Subcutaneous abdominal adipose tissue (tissue), 5 donors: ENCODE data around the gene ZNF541.
"Not testable (repeated sequence)": the region's sequence is repeated elsewhere in the genome, so short reads cannot be mapped to it uniquely, and the experiment has no call there.

ENCODE experiments used
- H3K27ac ChIP-seq: one replicate; pipeline ENCODE4 v1.7.0; 2013; ENCODE audit warnings: low read depth, mild to moderate bottlenecking, inconsistent platforms, low read length, moderate library complexity
- H3K27me3 ChIP-seq, 5 donors: one replicate each; pipeline ENCODE4 v1.7.0; 2013; ENCODE audit warnings: low read length in 5 of 5, inconsistent platforms in 1 of 5; ENCODE audit not compliant: control insufficient read depth in 5 of 5, insufficient read depth in 4 of 5
- H3K36me3 ChIP-seq, 5 donors: one replicate each; pipeline ENCODE4 v1.7.0; 2013; ENCODE audit warnings: low read length in 5 of 5; ENCODE audit not compliant: control insufficient read depth in 5 of 5, insufficient read depth in 5 of 5
- H3K4me1 ChIP-seq, 5 donors: one replicate each; pipeline ENCODE4 v1.7.0; 2013; ENCODE audit warnings: low read length in 5 of 5, mild to moderate bottlenecking in 3 of 5, moderate library complexity in 1 of 5; ENCODE audit not compliant: control insufficient read depth in 5 of 5, insufficient read depth in 5 of 5
- H3K4me3 ChIP-seq, 5 donors: one replicate each; pipeline ENCODE4 v1.7.0; 2013; ENCODE audit warnings: low read length in 5 of 5, low read depth in 1 of 5
- H3K9ac ChIP-seq, 5 donors: one replicate each; pipeline ENCODE4 v1.7.0; 2013; ENCODE audit warnings: low read length in 5 of 5, mild to moderate bottlenecking in 4 of 5, moderate library complexity in 3 of 5
- H3K9me3 ChIP-seq, 5 donors: one replicate each; pipeline ENCODE4 v1.7.0; 2013; ENCODE audit warnings: low read length in 5 of 5; ENCODE audit not compliant: control insufficient read depth in 5 of 5
- donor health status: healthy.
- donor health status: healthy.
- donor health status: healthy.
- donor health status: healthy.
- donor health status: healthy.

The ZNF541 gene

GRCh38 chr19:47600246-47601179 is 27.6 kb upstream of the ZNF541 start:
- Histone ChIP-seq H3K36me3 (no peaks in the 10 kb centered on the region), H3K27me3 (no peaks in the 10 kb centered on the region), H3K9me3 (no peaks in the 10 kb centered on the region), H3K27ac (peak overlapping the region; percentile 81), H3K9ac (peak overlapping the region in 4 of 5 donors; percentile 53 to 79 (median 60)), H3K4me3 (peak overlapping the region; percentile 64 to 83 (median 78)), H3K4me1 (peaks cover 0 to 37% (median 28%) of the 10 kb centered on the region in 5 donors)

GRCh38 chr19:47599671-47600245 is 26.8 kb upstream of the ZNF541 start:
- not testable (repeated sequence) for H3K36me3 ChIP-seq, H3K27ac ChIP-seq, H3K9ac ChIP-seq, H3K27me3 ChIP-seq, H3K9me3 ChIP-seq
- peaks cover 0 to 34% (median 25%) of the 10 kb centered on the region in 5 donors for H3K4me1 ChIP-seq
- H3K4me3 ChIP-seq = peak overlapping the region; percentile 50 to 79 (median 59)

GRCh38 chr19:47598407-47599349 is 25.7 kb upstream of the ZNF541 start:
- H3K9ac ChIP-seq = peak overlapping the region in 3 of 5 donors; percentile 21 to 57 (median 52)

GRCh38 chr19:47595944-47596343 is 23.0 kb upstream of the ZNF541 start:
- H3K9me3 ChIP-seq = no peaks in the 10 kb centered on the region
- H3K36me3 ChIP-seq = no peaks in the 10 kb centered on the region
- H3K4me3 ChIP-seq = no peak overlapping the region
- H3K9ac ChIP-seq = no peak overlapping the region
- no peak overlapping the region for H3K27ac ChIP-seq
- peaks cover 0 to 25% (median 20%) of the 10 kb centered on the region in 5 donors for H3K4me1 ChIP-seq
- no peaks in the 10 kb centered on the region for H3K27me3 ChIP-seq

More at GRCh38 chr19:47598407-47599349, 25.7 kb upstream of the ZNF541 start:
- no peaks in the 10 kb centered on the region for H3K9me3 ChIP-seq
- peak overlapping the region; percentile 49 for H3K27ac ChIP-seq
- no peaks in the 10 kb centered on the region for H3K27me3 ChIP-seq
- H3K36me3 ChIP-seq = no peaks in the 10 kb centered on the region
- peak overlapping the region; percentile 40 to 73 (median 45) for H3K4me3 ChIP-seq
- H3K4me1 ChIP-seq = peaks cover 0 to 34% (median 25%) of the 10 kb centered on the region in 5 donors

- Histone ChIP-seq H3K4me1 (peaks cover 0 to 8% (median 7%) of the 10 kb centered on the region in 5 donors), H3K27me3 (no peaks in the 10 kb centered on the region), H3K27ac (no peak overlapping the region), H3K9me3 (peaks cover 0 to 3% (median 0%) of the 10 kb centered on the region in 5 donors), H3K36me3 (no peaks in the 10 kb centered on the region), H3K4me3 (no peak overlapping the region), H3K9ac (no peak overlapping the region)
Measured at GRCh38 chr19:47593860-47594259, 20.9 kb upstream of the ZNF541 start.

GRCh38 chr19:47589824-47590223 is 16.9 kb upstream of the ZNF541 start:
- Histone ChIP-seq H3K9ac (no peak overlapping the region), H3K27ac (no peak overlapping the region), H3K27me3 (no peaks in the 10 kb centered on the region), H3K4me3 (no peak overlapping the region), H3K36me3 (no peaks in the 10 kb centered on the region), H3K4me1 (no peaks in the 10 kb centered on the region), H3K9me3 (peaks cover 0 to 10% (median 8%) of the 10 kb centered on the region in 5 donors)

- peaks cover 0 to under 1% (median 0%) of the 10 kb centered on the region in 5 donors for H3K4me1 ChIP-seq
- peaks cover 0 to 10% (median 8%) of the 10 kb centered on the region in 5 donors for H3K9me3 ChIP-seq
- H3K9ac ChIP-seq = no peak overlapping the region
- no peak overlapping the region for H3K4me3 ChIP-seq
- no peaks in the 10 kb centered on the region for H3K27me3 ChIP-seq
- no peaks in the 10 kb centered on the region for H3K36me3 ChIP-seq
- H3K27ac ChIP-seq = no peak overlapping the region
Measured at GRCh38 chr19:47587295-47587694, 14.3 kb upstream of the ZNF541 start.

- not testable (repeated sequence) for H3K27me3 ChIP-seq, H3K4me1 ChIP-seq, H3K9me3 ChIP-seq, H3K27ac ChIP-seq, H3K4me3 ChIP-seq, H3K9ac ChIP-seq, H3K36me3 ChIP-seq
Measured at GRCh38 chr19:47583161-47583560, 10.2 kb upstream of the ZNF541 start.

GRCh38 chr19:47582320-47582909 is 9.5 kb upstream of the ZNF541 start:
- peaks cover 0 to 7% (median 0%) of the 10 kb centered on the region in 5 donors for H3K4me1 ChIP-seq
- H3K9ac ChIP-seq = no peak overlapping the region
- peaks cover 0 to 9% (median 7%) of the 10 kb centered on the region in 5 donors for H3K9me3 ChIP-seq
- no peaks in the 10 kb centered on the region for H3K36me3 ChIP-seq
- peaks cover 0 to 3% (median 0%) of the 10 kb centered on the region in 5 donors for H3K27me3 ChIP-seq
- peak overlapping the region in 2 of 5 donors; percentile 15 to 19 for H3K4me3 ChIP-seq
- peak overlapping the region; percentile 27 for H3K27ac ChIP-seq
